GM19023 (cell line): ENCODE results near the gene SULF2.

ENCODE experiments used
- ATAC-seq: cut with Tn5 transposase; IDR thresholded peaks from one replicate; pipeline ENCODE4 v1.9.1; 2021; ENCODE audit warnings: mild to moderate bottlenecking, moderate library complexity; ENCODE audit not compliant: unreplicated experiment

SULF2 gene

DNA sequence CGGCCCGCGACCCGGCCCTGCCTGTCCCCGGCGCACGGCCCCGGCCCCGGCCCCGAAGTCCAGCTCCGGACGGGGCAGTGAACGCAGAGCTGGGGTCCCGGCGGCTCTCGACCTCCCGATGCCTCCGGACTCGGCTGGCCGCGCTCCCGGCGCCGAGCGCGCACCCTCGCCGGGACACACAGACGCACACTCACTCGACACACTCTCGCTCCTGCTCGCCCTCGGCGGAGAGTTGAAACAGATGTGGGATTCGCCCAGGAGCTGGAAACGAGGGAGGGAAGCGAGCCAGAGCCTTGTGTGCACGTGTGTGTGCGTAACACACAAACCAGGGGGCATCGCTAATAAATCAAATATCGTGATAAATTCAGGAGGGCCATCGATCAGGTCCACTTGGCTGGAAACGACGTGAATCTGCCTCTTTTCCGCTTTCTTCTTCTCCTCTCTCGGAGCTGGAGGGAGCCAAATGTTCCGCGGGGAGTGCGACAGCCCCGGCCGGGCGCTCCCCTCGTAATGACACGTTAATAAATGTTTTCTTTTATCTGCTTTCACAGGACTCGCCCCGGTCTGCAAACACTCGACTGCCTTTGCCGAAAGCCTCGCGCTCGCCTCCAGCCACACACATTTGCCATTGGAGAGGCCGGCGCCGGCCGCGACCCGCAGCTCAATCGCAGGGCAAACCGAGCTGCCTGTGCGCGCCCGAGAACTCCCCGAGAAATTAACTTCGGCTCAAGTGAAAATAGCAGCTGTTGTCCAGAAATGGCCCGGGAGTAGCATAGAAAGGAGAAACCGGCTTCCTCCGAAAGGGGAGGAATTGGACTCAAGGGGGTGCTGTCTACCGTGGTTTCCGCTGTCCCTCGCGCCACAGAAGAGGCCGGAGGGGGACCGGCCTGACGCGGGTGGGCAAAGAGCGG lies 828 bp upstream of the SULF2 start:
- no peak for ATAC-seq

DNA sequence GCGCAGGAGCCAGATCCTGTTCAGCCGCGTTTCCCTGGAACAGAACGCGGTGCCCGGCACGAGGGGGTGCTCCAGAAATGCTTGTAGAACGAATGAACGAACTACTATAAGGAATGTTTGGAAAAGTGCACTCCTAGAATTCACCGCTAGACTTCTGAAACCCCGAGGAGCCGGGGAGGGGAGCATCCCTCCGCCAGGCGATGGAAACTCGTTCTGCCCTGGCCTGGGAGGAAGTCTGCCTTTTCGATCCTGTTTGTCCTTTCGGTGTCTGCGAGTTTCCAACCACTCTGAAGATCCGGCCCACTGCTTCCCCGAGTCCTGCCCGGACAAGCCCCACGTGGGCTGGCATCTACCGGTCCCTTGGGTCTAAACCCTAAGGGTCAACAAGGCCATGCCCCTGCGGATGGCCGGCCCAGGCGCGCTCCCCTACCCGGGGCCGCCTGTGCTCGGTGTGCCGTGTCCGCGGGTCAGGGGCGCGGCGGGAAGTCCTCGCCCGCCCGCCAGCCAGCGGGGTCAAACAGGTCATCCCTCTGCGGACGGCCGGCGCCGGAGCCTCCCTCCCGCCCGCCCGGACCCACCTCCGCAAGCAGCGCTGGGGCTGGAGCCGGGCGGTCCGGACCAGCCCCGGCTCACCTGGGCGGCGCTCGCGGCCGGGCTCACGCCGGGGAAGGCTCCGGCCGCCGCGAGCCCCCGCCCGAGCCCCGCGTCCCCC lies 526 bp downstream of the SULF2 start:
- ATAC-seq = no peak

DNA sequence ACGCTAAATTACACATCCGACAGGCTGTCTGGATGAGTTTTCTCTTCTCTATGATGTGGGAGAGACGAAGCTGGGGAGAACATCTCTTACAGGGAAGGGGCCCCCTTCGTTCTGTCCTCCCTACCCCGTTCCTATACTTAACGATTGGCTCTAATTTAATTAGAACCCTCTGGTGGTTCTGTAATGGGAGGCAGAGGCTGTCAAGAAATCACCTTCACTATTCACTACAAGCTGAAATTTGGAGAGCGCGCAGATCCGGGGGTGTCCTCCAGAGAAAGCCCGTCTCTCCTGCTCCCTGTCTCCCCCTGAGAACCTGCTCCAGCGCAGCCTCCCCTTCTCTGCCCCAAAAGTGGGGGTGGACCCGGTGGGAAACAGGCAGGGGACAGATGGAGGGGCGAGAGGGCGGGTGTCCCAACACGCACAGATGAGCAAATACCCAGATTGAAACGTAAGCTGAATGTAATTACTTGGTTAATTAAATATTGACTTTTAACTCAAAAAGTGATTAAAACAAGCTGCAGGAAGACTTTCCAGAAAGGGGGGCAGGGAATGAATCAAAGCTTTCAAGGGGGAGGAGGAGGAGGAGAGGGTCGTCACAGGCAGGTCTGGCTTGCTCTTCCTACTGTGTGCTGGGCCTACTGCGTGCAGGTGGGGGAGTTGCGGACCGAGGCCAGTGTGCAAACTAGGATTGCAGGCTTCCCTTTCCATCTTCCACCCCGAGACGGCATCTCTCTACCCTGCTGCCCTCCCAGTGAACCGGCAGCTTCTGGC lies 1.3 kb downstream of the SULF2 start:
- ATAC-seq = no peak

DNA sequence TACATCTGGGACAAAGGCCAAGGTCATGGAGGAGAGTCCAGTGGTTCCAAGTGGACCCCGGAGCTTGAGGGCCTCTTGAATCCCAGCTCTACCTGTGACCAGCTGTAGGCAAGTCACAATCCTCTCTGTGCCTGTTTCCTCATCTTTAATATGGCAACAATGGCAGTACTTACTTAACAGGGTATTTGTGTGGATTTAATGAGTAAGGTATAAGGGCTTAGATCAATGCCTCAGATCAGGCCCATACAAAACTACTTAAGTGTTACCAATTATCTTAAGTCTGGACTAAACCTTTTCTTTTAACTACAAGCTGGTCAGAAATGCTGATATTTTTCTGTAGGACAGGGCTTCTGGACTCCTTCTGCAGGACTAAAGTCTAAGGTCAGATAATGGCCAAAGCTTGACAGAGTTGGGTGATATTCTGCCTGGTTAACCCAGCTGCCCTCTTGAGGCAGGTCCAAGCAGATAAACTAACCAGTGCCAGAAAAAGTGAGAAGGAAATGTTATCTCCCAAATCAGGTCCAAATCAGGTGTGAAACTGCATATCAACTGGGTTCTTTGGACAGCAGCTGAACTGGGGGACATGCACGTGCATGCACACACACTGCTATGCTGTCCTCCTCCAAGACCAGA lies 2.2 kb downstream of the SULF2 start:
- no peak for ATAC-seq

DNA sequence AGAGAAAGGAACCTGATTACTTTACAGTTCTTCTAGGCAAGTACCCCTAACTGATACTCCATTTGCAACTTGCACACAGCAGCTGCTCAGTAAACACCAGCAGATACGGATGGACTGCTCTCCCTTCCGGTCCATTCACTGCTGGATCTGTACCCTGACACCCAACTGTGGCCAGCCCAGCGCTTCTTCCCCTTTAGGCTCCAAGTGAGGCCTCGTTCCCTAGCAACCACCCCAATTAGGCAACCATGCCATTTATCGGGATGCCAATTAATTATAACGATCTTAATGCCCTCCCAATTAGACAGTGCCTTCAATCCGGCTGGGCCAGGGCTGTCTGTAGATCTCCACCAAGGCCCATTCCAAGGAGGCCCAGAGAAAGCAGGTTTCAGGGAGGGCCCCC lies 3.2 kb downstream of the SULF2 start:
- no peak for ATAC-seq

DNA sequence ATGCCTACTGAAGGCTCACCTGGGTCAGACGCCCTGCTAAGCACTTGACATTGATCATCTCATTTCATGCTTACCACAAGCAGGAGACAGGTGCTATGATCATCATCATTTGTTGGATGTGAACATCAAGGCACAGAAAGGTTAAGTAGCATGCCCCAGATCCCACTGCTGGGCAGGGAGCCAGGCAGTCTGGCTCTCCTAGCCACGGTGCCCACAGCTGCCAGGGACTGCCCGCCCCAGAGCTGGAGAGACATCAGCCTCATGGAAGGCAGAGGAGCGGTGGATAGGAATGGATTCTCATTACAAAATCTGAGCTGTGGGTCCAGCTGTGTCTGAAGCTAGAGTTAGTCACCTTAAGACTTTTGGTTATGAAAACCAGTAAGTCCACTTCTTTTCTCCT lies 3.6 kb downstream of the SULF2 start:
- ATAC-seq = no peak

DNA sequence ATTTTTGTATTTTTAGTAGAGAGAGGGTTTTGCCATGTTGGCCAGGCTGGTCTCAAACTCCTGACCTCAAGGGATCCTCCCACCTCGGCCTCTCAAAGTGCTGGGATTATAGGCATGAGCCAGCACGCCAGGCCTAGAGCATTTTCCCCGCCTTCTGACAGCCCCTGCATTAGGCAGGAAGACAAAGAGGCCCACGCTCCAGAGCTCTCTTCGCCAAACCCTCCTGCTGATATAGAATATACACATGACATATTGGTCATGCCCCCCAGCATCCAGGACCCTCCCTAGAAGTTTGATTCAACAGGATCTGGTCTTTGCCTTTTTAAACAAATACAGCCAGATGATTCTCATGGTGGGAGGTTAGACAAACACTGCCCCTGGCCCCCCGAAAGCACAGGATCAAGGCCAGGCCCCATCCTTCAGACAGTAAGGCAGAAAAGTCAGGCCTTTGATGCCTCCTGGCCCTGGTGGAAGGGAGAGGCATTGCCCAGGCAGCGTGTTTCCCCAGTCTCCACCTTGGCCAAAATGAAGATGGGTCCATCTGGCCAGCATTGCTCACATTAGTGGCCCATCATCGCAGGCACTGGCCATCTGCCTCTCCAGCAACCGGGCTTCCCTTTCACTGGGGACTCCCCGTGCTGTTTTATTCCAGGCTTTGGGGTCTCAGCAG lies 4.4 kb downstream of the SULF2 start:
- no peak for ATAC-seq

DNA sequence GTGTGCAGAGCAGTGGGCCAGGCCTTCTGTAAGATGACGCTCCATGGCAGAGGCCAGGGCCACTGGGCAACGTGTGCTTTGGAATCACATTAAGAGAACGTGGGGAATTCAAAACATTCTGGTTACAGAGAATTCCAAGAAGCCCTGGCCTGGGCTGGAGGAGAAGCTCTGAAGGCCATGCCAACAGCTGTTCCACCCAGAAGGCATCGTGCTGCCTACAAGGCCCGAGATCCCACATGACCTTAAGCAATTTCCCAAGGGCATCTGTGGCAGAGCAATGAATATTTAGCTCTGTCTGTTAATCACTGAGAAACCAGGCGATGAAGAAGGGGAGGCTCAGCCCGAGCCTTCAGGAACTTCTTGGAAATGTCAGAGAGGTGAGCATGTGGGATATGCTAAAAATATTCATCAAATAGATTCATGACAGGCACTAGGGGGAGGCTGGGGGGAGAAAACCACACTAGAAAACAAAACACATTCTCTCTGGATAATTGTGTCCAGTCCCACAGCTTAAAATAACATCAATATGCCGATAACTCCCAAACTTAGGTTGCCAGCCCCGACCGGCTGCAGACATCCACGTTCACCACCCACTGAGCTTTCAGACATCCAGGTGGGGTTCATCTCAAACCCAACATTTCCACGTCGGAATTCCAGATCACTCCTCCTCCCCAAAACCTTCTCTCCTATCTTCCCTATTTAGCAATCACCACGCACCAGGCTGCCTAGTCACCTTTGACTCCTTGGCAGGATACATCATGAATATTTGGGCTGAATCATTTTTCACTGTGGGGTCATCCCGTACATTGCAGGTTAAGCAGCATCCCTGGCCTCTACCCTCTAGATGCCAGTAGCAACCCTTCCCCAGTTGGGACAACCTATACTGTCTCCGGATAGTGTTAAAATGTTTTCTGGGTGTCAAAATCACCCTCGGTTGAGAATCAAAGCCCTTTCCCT lies 6.6 kb downstream of the SULF2 start:
- no peak for ATAC-seq

DNA sequence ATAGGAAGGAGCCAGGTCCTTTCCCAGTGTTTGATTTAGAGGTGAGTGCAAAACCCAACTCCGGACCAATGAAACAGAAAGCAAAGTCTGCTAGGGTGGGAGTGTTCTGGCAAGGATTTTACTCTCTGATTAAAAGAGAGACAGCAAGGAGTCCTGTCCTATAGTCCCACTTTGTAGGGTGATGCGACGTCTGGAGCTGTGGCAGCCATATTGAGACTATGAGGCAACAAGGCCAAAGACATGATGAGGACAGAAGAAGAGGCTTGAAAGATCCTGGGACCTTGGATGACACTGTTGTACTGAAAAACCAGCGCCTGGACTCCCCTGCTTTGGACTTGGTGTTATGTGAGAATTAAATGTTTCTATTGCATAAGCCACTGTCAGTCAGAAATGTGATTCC lies 8.1 kb downstream of the SULF2 start:
- no peak for ATAC-seq

DNA sequence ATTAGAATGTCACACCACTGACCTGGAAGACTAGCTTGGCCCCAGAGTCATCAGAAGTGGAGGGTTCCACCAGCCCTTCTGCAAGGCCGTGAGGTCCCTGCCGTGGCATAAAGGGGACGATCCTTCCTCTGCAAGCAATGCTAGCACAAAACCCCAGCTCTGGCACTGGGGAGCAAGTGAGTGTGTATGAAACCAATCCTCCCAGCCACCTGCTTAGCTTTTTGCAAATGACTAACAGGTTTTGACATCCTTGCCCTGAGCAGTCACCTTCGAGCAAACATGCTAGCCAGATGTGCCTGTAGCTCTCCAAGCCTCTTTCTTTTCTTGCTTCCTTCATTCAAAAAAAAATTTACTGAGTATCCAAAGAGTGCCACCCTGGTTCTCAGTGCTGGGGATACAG lies 8.6 kb downstream of the SULF2 start:
- ATAC-seq = no peak

DNA sequence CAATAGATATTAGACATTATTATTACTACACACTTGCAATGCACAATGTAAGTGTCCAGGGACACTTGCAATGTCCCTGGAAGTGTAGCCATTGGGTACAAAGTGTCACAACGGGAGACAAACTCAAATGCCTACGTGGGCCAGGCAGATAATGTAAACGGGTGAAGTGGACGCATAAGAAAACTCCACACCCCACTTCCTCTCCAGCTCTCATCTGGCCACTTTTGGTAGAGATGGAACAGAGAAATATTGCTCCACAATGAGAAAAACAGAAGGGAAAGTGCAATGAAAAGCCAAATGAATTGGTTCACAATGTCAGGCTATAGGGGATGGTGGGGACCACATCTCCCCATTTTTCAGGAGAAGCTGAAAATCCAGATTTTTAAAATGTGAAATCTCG lies 9.4 kb downstream of the SULF2 start:
- ATAC-seq = no peak

DNA sequence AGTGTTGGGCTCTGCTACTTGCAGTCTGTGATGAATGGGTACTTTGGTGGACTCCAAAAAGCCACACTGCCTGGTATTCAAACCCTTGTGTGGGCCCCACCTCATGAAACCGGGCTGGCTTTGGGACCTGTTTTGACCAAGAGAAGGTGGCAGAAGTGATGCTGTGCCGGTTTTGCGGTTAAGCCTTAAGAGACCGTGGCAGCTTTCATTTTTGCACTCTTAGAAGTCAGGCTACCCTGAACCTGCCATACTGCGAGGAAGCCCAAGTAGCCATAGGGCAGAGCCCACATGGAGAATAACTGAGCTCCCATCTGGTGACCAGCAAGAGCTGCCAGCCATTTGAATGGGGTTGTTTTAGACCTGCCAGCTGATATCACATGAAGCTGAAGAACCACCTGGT lies 10.2 kb downstream of the SULF2 start:
- no peak for ATAC-seq

DNA sequence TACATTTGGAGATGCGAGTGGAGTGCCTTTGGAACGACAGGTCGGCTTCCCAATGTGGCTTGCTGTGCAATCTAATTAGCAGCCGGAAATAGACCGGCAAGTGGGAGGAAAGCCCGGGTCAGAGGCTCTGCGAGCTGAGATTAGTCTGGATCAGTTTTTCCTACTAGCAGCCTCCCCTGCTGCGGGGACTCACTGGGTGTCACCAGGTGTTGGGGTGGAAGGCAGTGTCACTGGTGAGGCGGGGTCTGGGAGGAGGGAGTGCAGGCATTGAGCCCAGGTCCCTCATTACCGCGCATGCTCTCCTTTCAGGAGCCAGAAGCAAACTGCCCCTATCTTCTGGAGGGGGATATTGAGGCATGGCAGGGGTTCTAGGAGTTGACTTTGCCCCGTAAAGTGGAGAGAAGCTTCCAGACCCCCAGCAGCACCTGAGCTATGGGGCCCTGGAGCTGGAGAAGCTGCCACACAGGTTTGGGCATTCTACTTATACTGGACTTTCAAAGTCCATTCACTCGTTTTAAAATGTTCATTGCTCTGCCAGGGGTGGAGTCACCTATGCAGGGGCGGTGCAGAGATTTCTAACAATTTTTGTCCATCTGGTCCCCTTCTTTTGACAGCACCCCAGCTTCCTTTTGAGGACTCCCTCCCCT lies 11.0 kb downstream of the SULF2 start:
- ATAC-seq = no peak

DNA sequence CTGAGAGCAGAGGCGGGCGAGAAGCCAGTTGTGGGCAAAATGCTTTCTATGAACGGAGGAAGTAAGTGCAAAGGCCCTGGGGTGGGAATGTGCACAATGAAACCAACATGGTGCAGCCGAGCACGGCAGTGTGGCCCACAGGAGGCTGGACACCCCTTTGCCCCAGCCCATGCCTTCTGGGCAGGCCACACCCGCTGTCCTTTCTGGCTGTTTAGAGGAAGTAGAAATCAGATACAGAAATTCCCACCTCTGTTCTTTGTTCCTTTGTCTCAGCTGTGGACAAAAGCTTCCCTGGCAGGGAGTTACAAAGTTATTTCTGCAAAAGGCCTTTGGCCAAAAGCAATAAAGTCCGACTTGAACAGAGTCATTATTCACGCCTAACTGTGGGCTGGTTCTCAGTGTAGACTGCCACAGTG lies 11.9 kb downstream of the SULF2 start:
- ATAC-seq = no peak

DNA sequence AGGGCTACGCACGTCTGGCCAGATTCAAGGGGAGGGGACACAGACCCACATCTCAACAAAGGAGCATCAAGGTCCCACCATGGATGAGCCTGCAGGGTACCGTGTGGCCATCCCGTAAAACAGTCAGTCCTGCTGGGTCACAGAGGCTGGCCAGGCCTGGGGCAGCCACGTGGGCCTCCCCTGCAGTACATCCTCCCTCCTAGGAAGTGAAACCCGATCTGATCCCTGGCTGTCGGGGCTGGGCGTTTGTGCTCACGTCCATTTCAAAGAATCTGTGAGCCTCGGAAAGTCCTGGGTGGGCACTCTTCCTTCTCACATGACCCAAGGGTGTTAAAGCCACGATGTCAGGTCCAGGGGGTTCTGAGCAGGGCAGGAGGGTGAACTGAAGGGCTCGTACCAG lies 14.3 kb downstream of the SULF2 start:
- ATAC-seq = no peak

DNA sequence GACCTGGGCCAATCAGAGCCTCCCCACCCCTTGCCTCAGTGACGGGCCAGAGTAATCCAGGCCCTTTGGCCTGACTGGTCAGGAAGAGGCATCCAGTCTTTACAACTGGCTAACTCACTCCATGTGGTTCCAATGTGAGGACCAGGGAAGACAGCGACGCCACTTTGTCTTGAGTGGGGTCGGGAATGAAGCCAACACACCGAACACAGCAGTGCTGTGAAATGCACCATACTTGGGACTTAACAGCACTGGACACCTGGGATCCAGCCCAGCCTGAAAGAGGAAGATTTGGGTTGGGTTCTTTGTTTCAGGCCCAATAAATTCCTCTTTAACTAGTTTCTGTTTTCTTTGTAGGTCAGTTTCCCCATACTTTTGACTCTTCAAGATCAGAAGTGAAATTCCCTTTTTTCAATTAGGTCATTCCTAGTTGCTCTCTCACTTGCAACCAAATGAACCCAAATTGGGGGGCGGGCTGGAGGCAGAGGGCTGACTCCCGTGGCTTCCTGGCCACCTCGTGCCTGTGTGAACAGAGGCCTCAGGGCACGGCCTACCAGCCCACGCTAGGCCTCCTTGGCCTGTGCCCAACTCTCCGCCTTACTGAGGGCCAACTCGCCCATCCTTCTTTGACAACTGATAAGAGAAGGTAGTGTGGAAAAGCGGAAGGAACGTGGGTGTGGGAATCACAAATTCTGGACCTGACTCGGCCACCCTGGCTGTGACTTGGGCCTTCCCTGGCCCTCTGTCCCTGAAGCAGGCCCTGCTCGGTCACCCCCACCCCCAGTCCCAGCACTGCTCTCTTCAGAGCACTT lies 17.1 kb downstream of the SULF2 start:
- no peak for ATAC-seq

DNA sequence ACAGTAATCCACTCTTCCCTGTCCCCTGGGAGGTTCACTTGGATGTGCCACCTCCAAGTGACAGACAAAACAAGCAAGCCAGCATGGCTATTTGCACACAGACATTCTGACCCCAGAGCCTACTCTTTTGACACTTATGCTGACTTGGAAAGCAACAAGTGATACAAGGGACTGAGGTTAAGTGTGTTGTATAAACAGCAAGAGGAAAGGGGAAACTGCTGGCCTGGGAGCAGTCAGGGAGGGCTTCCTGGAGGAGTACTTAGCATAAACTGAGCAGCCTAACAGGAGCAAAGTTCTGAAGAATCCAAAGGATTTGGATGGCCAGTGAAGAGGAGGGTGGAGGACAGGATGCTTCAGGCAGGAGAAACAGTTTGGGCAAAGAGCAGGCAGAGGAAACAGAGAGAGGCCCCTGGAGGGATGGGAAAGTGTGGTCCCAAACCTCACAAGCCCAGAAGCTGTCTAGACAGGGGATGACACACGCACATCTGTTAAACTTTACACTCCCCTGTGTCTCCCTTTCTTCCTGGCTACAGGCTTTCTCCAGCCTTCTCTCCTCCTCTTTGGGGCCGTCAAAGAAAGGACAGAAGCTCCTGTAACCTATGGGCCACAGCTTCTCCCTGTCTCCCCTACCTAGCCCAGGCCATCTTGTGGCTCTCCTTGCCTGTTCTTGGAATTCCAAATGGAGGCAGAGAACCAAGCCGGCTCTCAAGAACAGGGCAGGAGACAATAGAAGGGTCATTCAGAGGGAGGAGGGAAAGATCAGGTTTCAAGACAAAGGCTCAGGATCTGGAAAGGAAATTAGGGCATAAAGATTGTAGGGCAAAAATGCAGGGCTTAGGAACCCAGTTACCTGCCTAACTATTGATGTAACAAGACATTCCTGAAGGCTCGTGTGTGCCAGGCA lies 19.3 kb downstream of the SULF2 start:
- ATAC-seq = no peak
